HepG2 (cell line): ENCODE data around the gene VPS37D. TPM values are rescaled to one million over a fixed set of nuclear protein-coding genes. Genes with fewer than 3 reads are reported as not detected.

Experiments used
- KAT8 ChIP-seq: IDR thresholded peaks from 2 replicates; pipeline ENCODE4 v1.6.1; 2016; ENCODE audit warnings: missing genetic modification reagents, missing compliant biosample characterization
- MIER3 ChIP-seq: IDR thresholded peaks from 2 replicates; pipeline ENCODE4 v1.6.1; 2016; ENCODE audit warnings: missing compliant biosample characterization, borderline replicate concordance
- NAIF1 ChIP-seq: sonication (generic); formaldehyde crosslinking; IDR thresholded peaks from 2 replicates; pipeline ENCODE4 v1.5.0; 2020; ENCODE audit warnings: mild to moderate bottlenecking, missing genetic modification reagents, borderline replicate concordance
- NFRKB ChIP-seq: fragments of 450-650 bp; IDR thresholded peaks from 2 replicates; pipeline ENCODE4 v1.6.1; 2017
- NONO ChIP-seq, 2 experiments: fragments of 450-650 bp in 1 of 2; sonication (generic) in 1 of 2; formaldehyde crosslinking in 1 of 2; IDR thresholded peaks in 1 of 2; conservative IDR thresholded peaks in 1 of 2; 2 replicates each; pipeline versions ENCODE4 v1.6.1 to v1.8.0; 2017 to 2022; ENCODE audit warnings: mild to moderate bottlenecking in 1 of 2, missing genetic modification reagents in 1 of 2, moderate library complexity in 1 of 2
- ZNF180 ChIP-seq: sonication (generic); formaldehyde crosslinking; IDR thresholded peaks from 2 replicates; pipeline ENCODE4 v1.4.0; 2020; ENCODE audit warnings: low read depth, missing genetic modification reagents, borderline replicate concordance
- ZNF350 ChIP-seq: sonication (generic); formaldehyde crosslinking; IDR thresholded peaks from 2 replicates; pipeline ENCODE4 v1.4.0; 2020; ENCODE audit warnings: mild to moderate bottlenecking, low read depth, missing genetic modification reagents, borderline replicate concordance
- ZNF451 ChIP-seq: sonication (generic); formaldehyde crosslinking; IDR thresholded peaks from 2 replicates; pipeline ENCODE4 v1.5.0; 2020; ENCODE audit warnings: mild to moderate bottlenecking, missing genetic modification reagents
- ZNF589 ChIP-seq: sonication (generic); formaldehyde crosslinking; conservative IDR thresholded peaks from 2 replicates; pipeline ENCODE4 v1.8.0; 2022; ENCODE audit warnings: mild to moderate bottlenecking, moderate library complexity, missing genetic modification reagents
- ZNF629 ChIP-seq: sonication (generic); formaldehyde crosslinking; conservative IDR thresholded peaks from 2 replicates; pipeline ENCODE4 v1.5.0; 2020; ENCODE audit warnings: missing genetic modification reagents
- ZNF687 ChIP-seq: sonication (generic); formaldehyde crosslinking; IDR thresholded peaks from 2 replicates; pipeline ENCODE4 v1.5.1; 2020; ENCODE audit warnings: mild to moderate bottlenecking, missing genetic modification reagents, moderate library complexity
- ZUFSP ChIP-seq: sonication (generic); formaldehyde crosslinking; IDR thresholded peaks from 2 replicates; pipeline ENCODE4 v1.9.0; 2021; ENCODE audit warnings: missing genetic modification reagents, mild to moderate bottlenecking, borderline replicate concordance
- polyA plus RNA-seq, 8 experiments: library from polyadenylated mRNA; depleted of rRNA in 3 of 8; stranded (reverse) in 7 of 8; unstranded in 1 of 8; fragments of >200 nt; fragmentation: Illumina TruSeq in 4 of 8; extraction: Trizol in 4 of 8; gene quantifications; 2 replicates each; pipeline versions ENCODE4 v1.2.1 to v1.2.3, GENCODE V29; 2011 to 2016; ENCODE audit warnings: low read depth in 4 of 8, missing spikeins in 1 of 8, mixed read lengths in 1 of 8; ENCODE audit not compliant: insufficient read depth in 1 of 8
- total RNA-seq, 5 experiments: library from RNA; depleted of rRNA; stranded (reverse); fragments of >200 nt; fragmentation: Illumina TruSeq; extraction: Trizol; gene quantifications; 2 replicates each; pipeline ENCODE4 v1.2.3, GENCODE V29; 2016; ENCODE audit warnings: low read depth in 1 of 5
- TF ChIP-seq, protein P1 (sequence below): sonication (generic); formaldehyde crosslinking; IDR thresholded peaks from 2 replicates; pipeline ENCODE4 v1.9.0; 2022; ENCODE audit warnings: missing genetic modification reagents, mild to moderate bottlenecking, borderline replicate concordance
- TF ChIP-seq, protein P2 (sequence below): sonication (generic); formaldehyde crosslinking; IDR thresholded peaks from 2 replicates; pipeline ENCODE4 v1.5.1; 2020; ENCODE audit warnings: mild to moderate bottlenecking, missing genetic modification reagents
- TF ChIP-seq, protein P3 (sequence below): sonication (generic); formaldehyde crosslinking; IDR thresholded peaks from 2 replicates; pipeline ENCODE4 v1.5.0; 2020; ENCODE audit warnings: missing genetic modification reagents, mild to moderate bottlenecking, borderline replicate concordance

Gene VPS37D
- total and polyA plus RNA-seq, 2 of the 13 experiments (the other 11 are each of a cell fraction or from before 2014, with no cell fraction given): 3.8 to 6.3 TPM

DNA sequence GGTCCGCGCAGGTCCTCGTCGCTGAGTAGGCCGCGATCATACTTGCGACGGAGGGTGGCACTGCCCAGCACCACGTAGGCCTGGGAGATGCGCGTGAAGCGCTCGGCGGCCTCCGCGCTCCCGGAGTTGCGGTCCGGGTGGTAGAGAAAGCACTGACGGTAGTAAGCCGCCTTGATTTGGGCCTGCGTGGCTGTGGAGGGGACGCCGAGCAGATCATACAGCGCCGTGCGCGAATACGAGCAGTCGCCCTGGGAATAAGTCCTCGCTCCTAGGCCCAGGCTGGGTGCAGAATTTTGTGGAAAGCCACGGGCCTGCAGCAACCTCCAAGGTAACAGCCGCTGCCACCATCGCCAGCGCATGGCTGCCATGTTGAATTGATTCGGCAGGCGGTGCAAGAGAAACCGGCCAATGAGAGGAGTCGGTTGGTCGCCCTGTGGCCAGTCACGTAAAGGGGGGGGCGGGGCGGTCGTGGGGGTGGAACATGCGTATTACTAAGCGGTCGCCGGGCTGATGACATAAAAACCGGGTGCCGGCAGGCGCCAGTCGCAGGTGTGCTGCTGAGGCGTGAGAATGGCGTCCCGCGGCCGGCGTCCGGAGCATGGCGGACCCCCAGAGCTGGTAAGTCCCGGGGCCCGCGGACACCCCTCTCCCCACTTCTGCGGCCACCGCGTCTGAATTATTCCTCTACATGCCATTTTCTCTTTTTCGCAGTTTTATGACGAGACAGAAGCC lies 15.6 kb downstream of the VPS37D start, which contains the start of the genes BUD23 and DNAJC30 (continued):
- TF ChIP-seq, protein P1, sequence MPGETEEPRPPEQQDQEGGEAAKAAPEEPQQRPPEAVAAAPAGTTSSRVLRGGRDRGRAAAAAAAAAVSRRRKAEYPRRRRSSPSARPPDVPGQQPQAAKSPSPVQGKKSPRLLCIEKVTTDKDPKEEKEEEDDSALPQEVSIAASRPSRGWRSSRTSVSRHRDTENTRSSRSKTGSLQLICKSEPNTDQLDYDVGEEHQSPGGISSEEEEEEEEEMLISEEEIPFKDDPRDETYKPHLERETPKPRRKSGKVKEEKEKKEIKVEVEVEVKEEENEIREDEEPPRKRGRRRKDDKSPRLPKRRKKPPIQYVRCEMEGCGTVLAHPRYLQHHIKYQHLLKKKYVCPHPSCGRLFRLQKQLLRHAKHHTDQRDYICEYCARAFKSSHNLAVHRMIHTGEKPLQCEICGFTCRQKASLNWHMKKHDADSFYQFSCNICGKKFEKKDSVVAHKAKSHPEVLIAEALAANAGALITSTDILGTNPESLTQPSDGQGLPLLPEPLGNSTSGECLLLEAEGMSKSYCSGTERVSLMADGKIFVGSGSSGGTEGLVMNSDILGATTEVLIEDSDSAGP: peak; percentile 76; the same call in 1 of the 2 replicates
- TF ChIP-seq, protein P2, sequence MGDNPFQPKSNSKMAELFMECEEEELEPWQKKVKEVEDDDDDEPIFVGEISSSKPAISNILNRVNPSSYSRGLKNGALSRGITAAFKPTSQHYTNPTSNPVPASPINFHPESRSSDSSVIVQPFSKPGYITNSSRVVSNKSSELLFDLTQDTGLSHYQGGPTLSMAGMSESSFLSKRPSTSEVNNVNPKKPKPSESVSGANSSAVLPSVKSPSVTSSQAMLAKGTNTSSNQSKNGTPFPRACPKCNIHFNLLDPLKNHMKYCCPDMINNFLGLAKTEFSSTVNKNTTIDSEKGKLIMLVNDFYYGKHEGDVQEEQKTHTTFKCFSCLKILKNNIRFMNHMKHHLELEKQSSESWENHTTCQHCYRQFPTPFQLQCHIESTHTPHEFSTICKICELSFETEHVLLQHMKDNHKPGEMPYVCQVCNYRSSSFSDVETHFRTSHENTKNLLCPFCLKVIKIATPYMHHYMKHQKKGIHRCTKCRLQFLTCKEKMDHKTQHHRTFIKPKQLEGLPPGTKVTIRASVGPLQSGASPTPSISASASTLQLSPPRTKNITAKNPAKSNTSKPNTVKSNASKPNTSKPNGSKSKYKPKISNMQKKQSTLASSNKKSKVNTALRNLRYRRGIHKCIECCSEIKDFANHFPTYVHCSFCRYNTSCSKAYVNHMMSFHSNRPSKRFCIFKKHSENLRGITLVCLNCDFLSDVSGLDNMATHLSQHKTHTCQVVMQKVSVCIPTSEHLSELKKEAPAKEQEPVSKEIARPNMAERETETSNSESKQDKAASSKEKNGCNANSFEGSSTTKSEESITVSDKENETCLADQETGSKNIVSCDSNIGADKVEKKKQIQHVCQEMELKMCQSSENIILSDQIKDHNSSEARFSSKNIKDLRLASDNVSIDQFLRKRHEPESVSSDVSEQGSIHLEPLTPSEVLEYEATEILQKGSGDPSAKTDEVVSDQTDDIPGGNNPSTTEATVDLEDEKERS (CRISPR knock-in tag): no peak
- TF ChIP-seq MIER3 (CRISPR knock-in tag): no peak
- TF ChIP-seq, protein P3, sequence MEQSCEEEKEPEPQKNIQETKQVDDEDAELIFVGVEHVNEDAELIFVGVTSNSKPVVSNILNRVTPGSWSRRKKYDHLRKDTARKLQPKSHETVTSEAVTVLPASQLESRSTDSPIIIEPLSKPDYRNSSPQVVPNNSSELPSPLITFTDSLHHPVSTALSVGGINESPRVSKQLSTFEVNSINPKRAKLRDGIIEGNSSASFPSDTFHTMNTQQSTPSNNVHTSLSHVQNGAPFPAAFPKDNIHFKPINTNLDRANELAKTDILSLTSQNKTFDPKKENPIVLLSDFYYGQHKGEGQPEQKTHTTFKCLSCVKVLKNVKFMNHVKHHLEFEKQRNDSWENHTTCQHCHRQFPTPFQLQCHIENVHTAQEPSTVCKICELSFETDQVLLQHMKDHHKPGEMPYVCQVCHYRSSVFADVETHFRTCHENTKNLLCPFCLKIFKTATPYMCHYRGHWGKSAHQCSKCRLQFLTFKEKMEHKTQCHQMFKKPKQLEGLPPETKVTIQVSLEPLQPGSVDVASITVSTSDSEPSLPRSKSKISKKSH (CRISPR knock-in tag): peak; percentile 79
- TF ChIP-seq NAIF1 (CRISPR knock-in tag): 0 out of 2 replicates have a peak, but pooled peaks have one; percentile 39
- TF ChIP-seq ZNF180 (CRISPR knock-in tag): no peak
- peak; percentile 95 for TF ChIP-seq KAT8
- peak; percentile 50; the same call in 1 of the 2 replicates for TF ChIP-seq ZNF350
- TF ChIP-seq ZNF451 (CRISPR knock-in tag): peak; percentile 62; the same call in 1 of the 2 replicates
- peak; percentile 57; the same call in 1 of the 2 replicates for TF ChIP-seq NFRKB
- no peak for TF ChIP-seq ZNF629
- TF ChIP-seq ZUFSP (CRISPR knock-in tag): no peak
- TF ChIP-seq NONO (IDR thresholded peaks at IDR 0.05): no peak
- TF ChIP-seq NONO (CRISPR knock-in tag; conservative IDR thresholded peaks at IDR 0.05): peak; percentile 77
- no peak for TF ChIP-seq ZNF589 (CRISPR knock-in tag)
- TF ChIP-seq ZNF687 (CRISPR knock-in tag): peak; percentile 87
